Activated CD4-positive, alpha-beta T cell treated with anti-CD3 and anti-CD28 coated beads for 36 hours (primary cell): ENCODE measurements around the gene PPP1R1C. TPM values are rescaled to one million over a fixed set of nuclear protein-coding genes. Genes with fewer than 3 reads are reported as not detected.

Experiments
- ATAC-seq: fragments of 200-7000 bp; cut with Tn5 transposase; one replicate; pipeline ENCODE4 v1.10.0; 2021; ENCODE audit warnings: mild to moderate bottlenecking, moderate library complexity
- CTCF ChIA-PET: fragments of 350-600 bp; sonication (Branson Sonifier 250); formaldehyde crosslinking; loops from one replicate; lab custom pipeline; 2021; ENCODE audit warnings: antibody characterized with exemption; lab: Charles Lee
- POLR2A ChIA-PET: fragments of 350-600 bp; sonication (Branson Sonifier 250); formaldehyde crosslinking; loops from one replicate; lab custom pipeline; 2021; ENCODE audit warnings: antibody characterized with exemption, inconsistent platforms; lab: Charles Lee
- DNase-seq: peaks from one replicate; pipeline ENCODE4 v3.0.0-alpha.2; 2020
- H3K27ac Mint-ChIP-seq: one replicate; pipeline ENCODE4 v1.8.0; 2021; ENCODE audit warnings: mixed read lengths
- H3K27me3 Mint-ChIP-seq: one replicate; pipeline ENCODE4 v1.8.0; 2021; ENCODE audit warnings: mixed read lengths
- H3K36me3 Mint-ChIP-seq: one replicate; pipeline ENCODE4 v1.8.0; 2021; ENCODE audit warnings: low read depth, mixed read lengths
- H3K4me1 Mint-ChIP-seq: one replicate; pipeline ENCODE4 v1.8.0; 2021; ENCODE audit warnings: mixed read lengths
- H3K4me3 Mint-ChIP-seq: one replicate; pipeline ENCODE4 v1.8.0; 2021; ENCODE audit warnings: mild to moderate bottlenecking, moderate library complexity, mixed read lengths
- H3K9me3 Mint-ChIP-seq: one replicate; pipeline ENCODE4 v1.8.0; 2021; ENCODE audit warnings: low read depth, mixed read lengths
- intact Hi-C, 2 experiments: fragments of 100-400 bp; cut with DNase I in 1 of 2; cut with micrococcal nuclease in 1 of 2; formaldehyde crosslinking; loops; one replicate each; pipeline versions ENCODE4 v1.14.2 to v1.15.1; 2022 to 2024; cut with DNase I, micrococcal nuclease
- total RNA-seq, 2 experiments: library from RNA; stranded (reverse); gene quantifications; one replicate each; pipeline ENCODE4 v1.2.3, GENCODE V29; 2021

PPP1R1C gene
- not detected for total RNA-seq

- ChIA-PET CTCF (interaction anchor here (1.1 kb wide), 1 partner anchor 9 kb away, joined by 3 read pairs; no protein-coding TSS in a partner anchor), POLR2A (no interaction called here)
- Mint-ChIP-seq H3K4me3 (no peak within 1 kb of the TSS), H3K27me3 (no peaks in the 10 kb centered on the region), H3K27ac (no peak within 1 kb of the TSS), H3K36me3 (no peaks in the 10 kb centered on the region), H3K9me3 (no peaks in the 10 kb centered on the region), H3K4me1 (no peaks in the 10 kb centered on the region)
- no peak for ATAC-seq
- intact Hi-C loops: no loop called here
- no peak for DNase-seq
Observed at GRCh38 chr2:181985632-181986205, at the start of gene PPP1R1C. Gene PPP1R1C, plus strand, starts transcription at chr2:181985853. Its CDS starts 258 bp downstream, at chr2:181986111.

GRCh38 chr2:181937473-181937872 is 48.2 kb upstream of the PPP1R1C start:
- ChIA-PET CTCF (interaction anchor here (0.7 kb wide), 1 partner anchor 20 kb away, joined by 3 read pairs; no protein-coding TSS in a partner anchor), POLR2A (interaction anchor here (0.6 kb wide), 1 partner anchor 931 kb away, joined by 3 read pairs; no protein-coding TSS in a partner anchor)
- intact Hi-C loops: no loop called here
- no peak for DNase-seq
- Mint-ChIP-seq H3K27me3 (peaks cover 7% of the 10 kb centered on the region), H3K4me3 (no peak overlapping the region), H3K4me1 (no peaks in the 10 kb centered on the region), H3K9me3 (no peaks in the 10 kb centered on the region), H3K36me3 (no peaks in the 10 kb centered on the region), H3K27ac (no peak overlapping the region)
- no peak for ATAC-seq

GRCh38 chr2:181943411-181944124 is 42.1 kb upstream of the PPP1R1C start:
- H3K36me3 Mint-ChIP-seq: no peaks in the 10 kb centered on the region
- no peaks in the 10 kb centered on the region for H3K9me3 Mint-ChIP-seq
- H3K4me3 Mint-ChIP-seq: no peak overlapping the region
- CTCF ChIA-PET: interaction anchor here (0.6 kb wide), 1 partner anchor 77 kb away, joined by 3 read pairs; no protein-coding TSS in a partner anchor
- intact Hi-C loops: no loop called here
- no peak for DNase-seq
- H3K4me1 Mint-ChIP-seq: peaks cover 8% of the 10 kb centered on the region
- POLR2A ChIA-PET: no interaction called here
- no peak for ATAC-seq
- no peak overlapping the region for H3K27ac Mint-ChIP-seq
- peaks cover 16% of the 10 kb centered on the region for H3K27me3 Mint-ChIP-seq

GRCh38 chr2:181944164-181944913 is 41.3 kb upstream of the PPP1R1C start:
- no peak for DNase-seq
- ChIA-PET CTCF (no interaction called here), POLR2A (no interaction called here)
- Mint-ChIP-seq H3K27ac (no peak overlapping the region), H3K4me3 (no peak overlapping the region), H3K36me3 (no peaks in the 10 kb centered on the region), H3K9me3 (no peaks in the 10 kb centered on the region), H3K27me3 (peaks cover 12% of the 10 kb centered on the region), H3K4me1 (peaks cover 8% of the 10 kb centered on the region)
- intact Hi-C loops: no loop called here
- ATAC-seq: no peak

- POLR2A ChIA-PET: no interaction called here
- CTCF ChIA-PET: no interaction called here
- DNase-seq (no peak), ATAC-seq (no peak)
- no peak overlapping the region for H3K4me3 Mint-ChIP-seq
- no peaks in the 10 kb centered on the region for H3K9me3 Mint-ChIP-seq
- peaks cover 8% of the 10 kb centered on the region for H3K4me1 Mint-ChIP-seq
- H3K27ac Mint-ChIP-seq: no peak overlapping the region
- H3K36me3 Mint-ChIP-seq: no peaks in the 10 kb centered on the region
- peaks cover 12% of the 10 kb centered on the region for H3K27me3 Mint-ChIP-seq
- intact Hi-C loops: no loop called here
Observed at GRCh38 chr2:181944914-181945291, 40.8 kb upstream of the PPP1R1C start.

GRCh38 chr2:181946444-181947127 is 39.1 kb upstream of the PPP1R1C start:
- peaks cover 16% of the 10 kb centered on the region for H3K27me3 Mint-ChIP-seq
- peak; percentile 60 for ATAC-seq
- no peak overlapping the region for H3K27ac Mint-ChIP-seq
- ChIA-PET POLR2A (no interaction called here), CTCF (no interaction called here)
- peaks cover 9% of the 10 kb centered on the region for H3K4me1 Mint-ChIP-seq
- no peaks in the 10 kb centered on the region for H3K36me3 Mint-ChIP-seq
- H3K4me3 Mint-ChIP-seq: no peak overlapping the region
- intact Hi-C loops: no loop called here
- H3K9me3 Mint-ChIP-seq: no peaks in the 10 kb centered on the region
- no peak for DNase-seq

GRCh38 chr2:181947273-181947672 is 38.4 kb upstream of the PPP1R1C start:
- DNase-seq (no peak), ATAC-seq (no peak)
- Mint-ChIP-seq H3K9me3 (no peaks in the 10 kb centered on the region), H3K36me3 (no peaks in the 10 kb centered on the region), H3K4me3 (no peak overlapping the region), H3K27me3 (peaks cover 17% of the 10 kb centered on the region), H3K4me1 (peaks cover 9% of the 10 kb centered on the region), H3K27ac (no peak overlapping the region)
- ChIA-PET CTCF (no interaction called here), POLR2A (no interaction called here)
- intact Hi-C loops: no loop called here

GRCh38 chr2:181948227-181948626 is 37.4 kb upstream of the PPP1R1C start:
- no peak overlapping the region for H3K4me3 Mint-ChIP-seq
- no peaks in the 10 kb centered on the region for H3K9me3 Mint-ChIP-seq
- POLR2A ChIA-PET: no interaction called here
- no peak overlapping the region for H3K27ac Mint-ChIP-seq
- intact Hi-C loops: no loop called here
- DNase-seq (no peak), ATAC-seq (no peak)
- H3K36me3 Mint-ChIP-seq: no peaks in the 10 kb centered on the region
- peaks cover 9% of the 10 kb centered on the region for H3K4me1 Mint-ChIP-seq
- H3K27me3 Mint-ChIP-seq: peaks cover 14% of the 10 kb centered on the region
- CTCF ChIA-PET: interaction anchor here (0.6 to 1.0 kb wide), 4 partner anchors 10 to 215 kb away, joined by 3 to 4 read pairs (median 3); no protein-coding TSS in a partner anchor

- Mint-ChIP-seq H3K27me3 (peaks cover 12% of the 10 kb centered on the region), H3K9me3 (no peaks in the 10 kb centered on the region), H3K27ac (no peak overlapping the region), H3K36me3 (no peaks in the 10 kb centered on the region), H3K4me3 (no peak overlapping the region), H3K4me1 (peaks cover 16% of the 10 kb centered on the region)
- ChIA-PET CTCF (interaction anchor here (0.7 to 1.6 kb wide), 3 partner anchors 9 to 103 kb away, joined by 3 to 4 read pairs (median 3); no protein-coding TSS in a partner anchor), POLR2A (no interaction called here)
- ATAC-seq (no peak), DNase-seq (no peak)
- intact Hi-C loops: no loop called here
Observed at GRCh38 chr2:181949047-181949446, 36.6 kb upstream of the PPP1R1C start.

- no peaks in the 10 kb centered on the region for H3K36me3 Mint-ChIP-seq
- no peak overlapping the region for H3K27ac Mint-ChIP-seq
- ChIA-PET POLR2A (no interaction called here), CTCF (interaction anchor here (3.4 kb wide), 1 partner anchor 210 kb away, joined by 20 read pairs; no protein-coding TSS in a partner anchor)
- DNase-seq: no peak
- peaks cover 19% of the 10 kb centered on the region for H3K4me1 Mint-ChIP-seq
- no peak overlapping the region for H3K4me3 Mint-ChIP-seq
- ATAC-seq: peak; percentile 52
- no peaks in the 10 kb centered on the region for H3K9me3 Mint-ChIP-seq
- intact Hi-C loops: loop anchor here in 1 of 2 experiments (5.0 to 10.0 kb wide), 4 partner anchors 125 to 878 kb away; no protein-coding TSS in a partner anchor
- peaks cover 10% of the 10 kb centered on the region for H3K27me3 Mint-ChIP-seq
Observed at GRCh38 chr2:181952404-181953226, 33.0 kb upstream of the PPP1R1C start.
